Adrenal gland (tissue), 12 donors: ENCODE results near the gene SNAPC4. TPM values are rescaled to one million over a fixed set of nuclear protein-coding genes. Genes with fewer than 3 reads are reported as not detected.

Experiments
- DNase-seq, 7 donors: peaks; one replicate each; pipeline ENCODE4 v3.0.0-alpha.2; 2019 to 2020
- H3K27ac ChIP-seq, 5 donors: fragments of 200-600 bp; sonication (generic) in 4 of 5; 1 replicate in 3 of 5; 2 replicates in 2 of 5; pipeline versions ENCODE4 v1.5.1 to v1.8.0; 2016 to 2020; ENCODE audit warnings: mild to moderate bottlenecking in 1 of 5
- H3K27me3 ChIP-seq: fragments of 200-600 bp; 2 replicates; pipeline ENCODE4 v1.8.0; 2021
- H3K36me3 ChIP-seq, 2 donors: fragments of 200-600 bp; replicated peaks in 1 of 2; 1 replicate in 1 of 2; 2 replicates in 1 of 2; pipeline versions ENCODE4 v1.5.1 to v1.8.0; 2018 to 2022
- H3K4me1 ChIP-seq, 2 donors: fragments of 200-600 bp; replicated peaks in 1 of 2; 1 replicate in 1 of 2; 2 replicates in 1 of 2; pipeline versions ENCODE4 v1.5.1 to v1.8.0; 2018 to 2021
- H3K4me3 ChIP-seq, 4 donors: fragments of 200-600 bp; sonication (generic) in 3 of 4; one replicate each; pipeline ENCODE4 v1.5.1; 2016 to 2018
- H3K9me3 ChIP-seq, 3 donors: fragments of 200-600 bp; sonication (generic) in 1 of 3; replicated peaks in 1 of 3; 1 replicate in 2 of 3; 2 replicates in 1 of 3; pipeline versions ENCODE4 v1.5.1 to v1.8.0; 2016 to 2021
- POLR2A ChIP-seq, 2 donors: fragments of 450-650 bp; IDR thresholded peaks; one replicate each; pipeline ENCODE4 v1.6.1; 2017; ENCODE audit warnings: antibody characterized with exemption in 2 of 2, mild to moderate bottlenecking in 2 of 2, moderate library complexity in 1 of 2
- WGBS, 4 donors: extraction: QIAGEN DNeasy Blood & Tissue Kit in 2 of 4; methylation state at CpG; one replicate each; pipeline versions ENCODE4 v1.1.5 to v1.1.7; 2013 to 2017; 5-methylcytosine and 5-hydroxymethylcytosine counted together
- intact Hi-C, 2 donors: fragments of 100-400 bp; cut with DNase I; formaldehyde crosslinking; loops; one replicate each; pipeline versions ENCODE4 v1.14.1 to v1.15.0; 2022 to 2023
- polyA plus RNA-seq, 3 donors: library from polyadenylated mRNA; stranded (reverse); fragments of 200-250 nt in 2 of 3; fragments of 350-450 nt in 1 of 3; fragmentation: Illumina TruSeq in 1 of 3; extraction: RNeasy Lipid Tissue Mini Kit (QIAGEN cat#74804) in 1 of 3; gene quantifications; one replicate each; pipeline ENCODE4 v1.2.3, GENCODE V29; 2013 to 2014
- total RNA-seq, 9 donors: library from RNA; depleted of rRNA in 4 of 9; stranded (reverse); fragments of >200 nt in 4 of 9; fragments of 120-200 nt in 1 of 9; fragmentation: NEBNext Ultra II Directional in 1 of 9; extraction: Animal tissue kit (Norgen Biotek cat#: 25700) in 1 of 9; gene quantifications; one replicate each; pipeline versions ENCODE4 v1.1.0 to v1.2.4, GENCODE V29; 2013 to 2023
- TF ChIP-seq, protein P1 (sequence below), 6 experiments: fragments of 450-650 bp in 4 of 6; fragments of 200-600 bp in 2 of 6; sonication (generic) in 1 of 6; IDR thresholded peaks; 1 replicate in 5 of 6; 2 replicates in 1 of 6; pipeline versions ENCODE4 v1.5.1 to v1.8.0; 2016 to 2021; ENCODE audit warnings: antibody characterized with exemption in 6 of 6, mild to moderate bottlenecking in 2 of 6, moderate library complexity in 1 of 6
- donor health status: healthy with polysubstance abuse.
- donor health status: Bipolar disorder and iron deficiency.
- donor health status: DM: yes; HTN: yes; CAD: no.
- donor health status: DM: no; HTN: no; CAD: no.
- donor health status: DM: no; HTN: no; CAD: no.
- donor health status: DM: yes; HTN: yes; CAD: no.

Gene SNAPC4
- total and polyA plus RNA-seq, 12 donors, result 2.4 to 20.1 (median 5.6) TPM

DNA sequence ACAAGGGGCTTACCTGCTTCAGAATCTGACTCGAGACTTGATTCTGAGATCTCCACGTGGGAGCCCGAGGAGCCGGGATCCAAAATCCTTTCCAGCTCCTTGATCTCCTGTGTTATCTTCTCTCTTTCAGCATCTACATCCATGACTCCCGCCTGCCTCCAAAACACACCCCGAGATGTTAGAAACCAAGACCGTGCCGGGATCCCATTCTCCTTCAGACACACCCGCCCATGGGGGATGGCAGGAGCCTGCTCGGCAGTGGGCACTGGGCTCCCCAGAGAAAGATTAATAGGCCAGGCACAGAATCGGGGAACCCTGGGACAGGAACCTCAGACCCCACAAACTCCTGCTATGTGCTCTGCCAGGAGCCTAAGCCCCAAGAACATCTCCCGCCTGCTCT lies 1.7 kb downstream of the SNAPC4 start:
- peaks cover 9 to 17% of the 10 kb centered on the region in 2 donors for H3K4me1 ChIP-seq
- WGBS, 4 donors, result 91 to 94% (median 93%) methylated on average over 11 to 12 of the region's 12 CpGs

DNA sequence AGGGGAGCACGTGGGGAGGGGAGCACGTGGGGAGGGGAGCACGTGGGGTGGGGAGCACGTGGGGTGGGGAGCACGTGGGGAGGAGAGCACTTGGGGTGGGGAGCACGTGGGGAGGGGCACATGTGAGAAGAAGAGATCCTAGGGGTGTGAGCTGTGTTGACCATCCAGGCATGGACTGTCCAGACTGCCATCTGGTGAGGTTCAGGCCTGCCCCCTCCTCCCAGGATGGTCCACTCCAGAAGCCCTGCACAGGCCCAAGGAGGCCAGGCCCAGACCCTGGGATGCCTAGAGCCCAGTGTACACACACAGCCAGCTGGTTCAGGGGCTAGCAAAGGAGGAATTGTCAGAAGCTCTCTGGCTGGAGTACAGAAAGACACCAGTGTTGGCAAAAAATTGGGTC lies 2.3 kb downstream of the SNAPC4 start:
- DNase-seq, result no peak
- intact Hi-C loops, result no loop called here
- peaks cover 0 to 45% of the 10 kb centered on the region in 2 donors for H3K36me3 ChIP-seq
- no peak for TF ChIP-seq POLR2A (IDR thresholded peaks at IDR 0.05)
- TF ChIP-seq, protein P1, sequence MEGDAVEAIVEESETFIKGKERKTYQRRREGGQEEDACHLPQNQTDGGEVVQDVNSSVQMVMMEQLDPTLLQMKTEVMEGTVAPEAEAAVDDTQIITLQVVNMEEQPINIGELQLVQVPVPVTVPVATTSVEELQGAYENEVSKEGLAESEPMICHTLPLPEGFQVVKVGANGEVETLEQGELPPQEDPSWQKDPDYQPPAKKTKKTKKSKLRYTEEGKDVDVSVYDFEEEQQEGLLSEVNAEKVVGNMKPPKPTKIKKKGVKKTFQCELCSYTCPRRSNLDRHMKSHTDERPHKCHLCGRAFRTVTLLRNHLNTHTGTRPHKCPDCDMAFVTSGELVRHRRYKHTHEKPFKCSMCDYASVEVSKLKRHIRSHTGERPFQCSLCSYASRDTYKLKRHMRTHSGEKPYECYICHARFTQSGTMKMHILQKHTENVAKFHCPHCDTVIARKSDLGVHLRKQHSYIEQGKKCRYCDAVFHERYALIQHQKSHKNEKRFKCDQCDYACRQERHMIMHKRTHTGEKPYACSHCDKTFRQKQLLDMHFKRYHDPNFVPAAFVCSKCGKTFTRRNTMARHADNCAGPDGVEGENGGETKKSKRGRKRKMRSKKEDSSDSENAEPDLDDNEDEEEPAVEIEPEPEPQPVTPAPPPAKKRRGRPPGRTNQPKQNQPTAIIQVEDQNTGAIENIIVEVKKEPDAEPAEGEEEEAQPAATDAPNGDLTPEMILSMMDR (IDR thresholded peaks at IDR 0.05), result no peak
- no peak overlapping the region for H3K4me3 ChIP-seq
- 67 to 73% (median 70%) methylated on average over 4 to 6 of the region's 6 CpGs for WGBS, 4 donors
- no peak overlapping the region for H3K27ac ChIP-seq
- no peaks in the 10 kb centered on the region for H3K9me3 ChIP-seq
- H3K27me3 ChIP-seq, result no peaks in the 10 kb centered on the region
- peaks cover 9 to 17% of the 10 kb centered on the region in 2 donors for H3K4me1 ChIP-seq

More for the DNA sequence above, 1.7 kb downstream of the SNAPC4 start:
- TF ChIP-seq POLR2A (IDR thresholded peaks at IDR 0.05), result no peak
- TF ChIP-seq, protein P1 (IDR thresholded peaks at IDR 0.05), result no peak
- Histone ChIP-seq H3K36me3 (peaks cover 0 to 38% of the 10 kb centered on the region in 2 donors), H3K4me3 (no peak overlapping the region), H3K9me3 (no peaks in the 10 kb centered on the region), H3K27ac (no peak overlapping the region), H3K27me3 (no peaks in the 10 kb centered on the region)
- DNase-seq, result no peak
- intact Hi-C loops, result no loop called here

- Histone ChIP-seq H3K4me1 (peaks cover 9 to 17% of the 10 kb centered on the region in 2 donors), H3K27me3 (no peaks in the 10 kb centered on the region), H3K9me3 (no peaks in the 10 kb centered on the region), H3K4me3 (no peak overlapping the region), H3K27ac (no peak overlapping the region), H3K36me3 (peaks cover 0 to 58% of the 10 kb centered on the region in 2 donors)
- intact Hi-C loops, result no loop called here
- no peak for DNase-seq
- TF ChIP-seq, protein P1 (IDR thresholded peaks at IDR 0.05), result no peak
- no peak for TF ChIP-seq POLR2A (IDR thresholded peaks at IDR 0.05)
- WGBS, 4 donors, result 77 to 85% (median 84%) methylated on average over 4 of the region's 4 CpGs
Measured at GRCh38 chr9:136396219-136396515, 3.8 kb downstream of the SNAPC4 start.

DNA sequence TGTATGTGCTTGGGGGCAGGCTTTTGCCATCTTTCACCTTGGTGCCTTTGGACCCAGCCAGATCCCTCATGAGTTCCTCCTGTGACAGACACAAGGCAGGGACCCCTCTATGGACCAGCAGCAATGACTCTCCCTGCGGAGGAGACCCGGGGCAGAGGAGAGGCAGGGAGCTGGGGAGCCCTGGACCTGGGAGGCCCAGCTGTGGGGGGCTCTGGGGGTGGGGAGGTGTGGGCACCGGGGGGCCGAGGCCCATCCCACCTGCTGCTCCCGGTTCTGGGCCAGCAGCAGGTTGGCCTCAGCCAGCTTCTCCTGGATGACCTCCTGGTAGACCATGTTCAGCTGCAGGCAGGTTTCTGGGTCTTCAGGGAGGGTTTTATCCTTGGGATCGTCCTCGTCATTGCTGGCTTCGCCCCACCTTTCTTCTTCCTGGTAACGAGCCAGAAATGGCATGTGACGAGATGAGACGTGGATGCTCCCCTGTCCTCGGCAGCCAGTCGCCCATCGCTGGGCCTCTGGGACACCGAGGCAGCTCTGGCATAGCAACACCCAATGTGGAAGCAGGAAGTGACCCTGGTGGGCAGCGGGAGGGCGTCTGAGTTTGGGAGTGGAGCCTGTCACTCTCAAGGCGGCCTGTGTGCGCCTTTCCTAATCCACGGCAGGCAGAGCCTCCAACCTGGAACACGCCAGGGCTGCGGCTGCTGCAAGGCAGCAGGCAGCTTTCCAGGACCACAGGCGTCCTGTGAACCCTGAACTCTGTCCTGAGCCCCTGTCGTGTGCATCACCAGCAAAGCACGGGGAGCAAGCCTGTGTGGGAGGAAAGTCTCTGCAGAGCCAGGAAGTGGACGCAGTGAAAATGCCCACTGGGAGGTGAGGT lies 4.4 kb downstream of the SNAPC4 start:
- 83 to 91% (median 85%) methylated on average over 16 to 26 of the region's 26 CpGs for WGBS, 4 donors
- peaks cover 0 to 58% of the 10 kb centered on the region in 2 donors for H3K36me3 ChIP-seq

More for the DNA sequence above, 4.4 kb downstream of the SNAPC4 start:
- no peaks in the 10 kb centered on the region for H3K27me3 ChIP-seq
- H3K4me1 ChIP-seq, result peaks cover 9 to 16% of the 10 kb centered on the region in 2 donors
- TF ChIP-seq, protein P1 (IDR thresholded peaks at IDR 0.05), result no peak
- TF ChIP-seq POLR2A (IDR thresholded peaks at IDR 0.05), result no peak
- intact Hi-C loops, result no loop called here
- no peak overlapping the region for H3K27ac ChIP-seq
- no peak overlapping the region for H3K4me3 ChIP-seq
- DNase-seq, result no peak
- H3K9me3 ChIP-seq, result no peaks in the 10 kb centered on the region
